C4-2B (cell line): ENCODE data around the gene QSOX1.

Experiments used
- ZFX ChIP-seq: fragments of 450-650 bp; IDR thresholded peaks from 2 replicates; pipeline ENCODE4 v1.6.1; 2017
- TF ChIP-seq, protein P1 (sequence below): fragments of 450-650 bp; conservative IDR thresholded peaks from 2 replicates; pipeline ENCODE4 v1.5.1; 2017; ENCODE audit warnings: mild to moderate bottlenecking

DNA sequence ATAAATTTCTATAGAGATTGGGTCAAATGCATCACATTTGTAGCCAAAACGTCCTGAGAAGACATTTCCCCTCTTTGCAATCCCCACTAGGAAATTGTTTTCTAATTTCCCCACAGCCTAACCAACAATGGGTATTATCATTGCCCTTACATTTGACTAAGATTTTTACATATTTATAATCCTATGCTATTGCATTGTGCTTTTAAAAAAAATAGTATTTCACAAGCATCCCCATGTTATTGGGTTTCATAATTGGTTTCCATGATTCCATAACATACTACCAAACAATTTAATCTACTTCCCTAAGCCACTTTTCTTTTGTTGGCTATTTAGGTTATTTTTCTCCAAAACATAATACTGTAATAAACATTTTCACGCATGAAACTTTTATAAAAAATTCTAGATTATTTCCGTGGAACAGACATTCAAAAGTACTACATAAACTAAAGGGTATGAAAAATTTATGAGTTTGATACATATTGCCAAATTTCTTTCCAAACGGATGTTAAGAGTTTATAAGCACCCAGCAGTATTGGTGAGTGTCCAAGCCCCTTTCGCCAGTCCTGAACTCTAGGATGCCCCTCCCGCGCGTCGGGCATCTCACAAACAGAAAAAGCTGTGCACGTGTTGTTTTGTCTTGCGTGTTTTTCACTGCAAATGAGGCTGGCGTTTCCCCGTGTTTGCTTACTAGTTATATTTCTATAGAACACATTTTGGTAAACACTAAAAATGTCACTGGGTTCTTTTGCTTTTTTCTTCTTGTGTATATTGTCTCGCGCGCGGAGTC is 73.4 kb downstream of the QSOX1 start:
- TF ChIP-seq, protein P1, sequence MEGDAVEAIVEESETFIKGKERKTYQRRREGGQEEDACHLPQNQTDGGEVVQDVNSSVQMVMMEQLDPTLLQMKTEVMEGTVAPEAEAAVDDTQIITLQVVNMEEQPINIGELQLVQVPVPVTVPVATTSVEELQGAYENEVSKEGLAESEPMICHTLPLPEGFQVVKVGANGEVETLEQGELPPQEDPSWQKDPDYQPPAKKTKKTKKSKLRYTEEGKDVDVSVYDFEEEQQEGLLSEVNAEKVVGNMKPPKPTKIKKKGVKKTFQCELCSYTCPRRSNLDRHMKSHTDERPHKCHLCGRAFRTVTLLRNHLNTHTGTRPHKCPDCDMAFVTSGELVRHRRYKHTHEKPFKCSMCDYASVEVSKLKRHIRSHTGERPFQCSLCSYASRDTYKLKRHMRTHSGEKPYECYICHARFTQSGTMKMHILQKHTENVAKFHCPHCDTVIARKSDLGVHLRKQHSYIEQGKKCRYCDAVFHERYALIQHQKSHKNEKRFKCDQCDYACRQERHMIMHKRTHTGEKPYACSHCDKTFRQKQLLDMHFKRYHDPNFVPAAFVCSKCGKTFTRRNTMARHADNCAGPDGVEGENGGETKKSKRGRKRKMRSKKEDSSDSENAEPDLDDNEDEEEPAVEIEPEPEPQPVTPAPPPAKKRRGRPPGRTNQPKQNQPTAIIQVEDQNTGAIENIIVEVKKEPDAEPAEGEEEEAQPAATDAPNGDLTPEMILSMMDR = no peak
- TF ChIP-seq ZFX = no peak
